H1 (cell line): ENCODE results near the gene HJURP. TPM values are rescaled to one million over a fixed set of nuclear protein-coding genes. Genes with fewer than 3 reads are reported as not detected.

Source experiments
- CTCF ChIA-PET: fragments of 300-600 bp; sonication (Branson Sonifier 250); formaldehyde crosslinking; loops from one replicate; lab custom pipeline; 2021; ENCODE audit not compliant: partially characterized antibody; lab: Charles Lee
- POLR2A ChIA-PET: fragments of 300-600 bp; sonication (Branson Sonifier 250); formaldehyde crosslinking; loops from one replicate; lab custom pipeline; 2021; ENCODE audit warnings: inconsistent platforms; ENCODE audit not compliant: partially characterized antibody; lab: Charles Lee
- DNase-seq, 2 experiments: peaks; one replicate each; pipeline versions ENCODE4 v3.0.0 to v3.0.0-alpha.2; 2010 to 2022; ENCODE audit warnings: low spot score in 2 of 2, low read depth in 1 of 2, mixed read lengths in 1 of 2
- FAIRE-seq: peaks from 2 replicates; lab custom pipeline; 2011; peaks lifted over from hg19 to GRCh38; lab: Jason Lieb, UNC
- H2AFZ ChIP-seq: 2 replicates; pipeline ENCODE4 v1.8.1; 2012; ENCODE audit warnings: low read length, inconsistent platforms
- H2AK5ac ChIP-seq: 2 replicates; pipeline ENCODE4 v1.6.1; 2013; ENCODE audit warnings: low read depth, low read length
- H2BK120ac ChIP-seq: replicated peaks from 2 replicates; pipeline ENCODE3; 2013; ENCODE audit warnings: low read depth, low read length, inconsistent platforms
- H2BK12ac ChIP-seq: 2 replicates; pipeline ENCODE4 v1.6.1; 2013; ENCODE audit warnings: low read depth, low read length
- H2BK15ac ChIP-seq: 2 replicates; pipeline ENCODE4 v1.6.1; 2013; ENCODE audit warnings: low read length
- H2BK20ac ChIP-seq: 2 replicates; pipeline ENCODE4 v1.6.1; 2013; ENCODE audit warnings: low read length
- H2BK5ac ChIP-seq: 2 replicates; pipeline ENCODE4 v1.6.1; 2013; ENCODE audit warnings: low read depth, low read length
- H3K14ac ChIP-seq: 2 replicates; pipeline ENCODE4 v1.6.1; 2013; ENCODE audit warnings: inconsistent platforms; ENCODE audit not compliant: insufficient read length
- H3K18ac ChIP-seq: 2 replicates; pipeline ENCODE4 v1.6.1; 2013; ENCODE audit warnings: low read length; ENCODE audit errors: extremely low read depth
- H3K23ac ChIP-seq: 2 replicates; pipeline ENCODE4 v1.6.1; 2013; ENCODE audit warnings: inconsistent platforms; ENCODE audit not compliant: insufficient read length
- H3K23me2 ChIP-seq: 2 replicates; pipeline ENCODE4 v1.6.1; 2013; ENCODE audit warnings: low read depth, low read length
- H3K27ac ChIP-seq: 2 replicates; pipeline ENCODE4 v1.6.1; 2011; ENCODE audit warnings: low read depth, low read length, inconsistent platforms
- H3K27me3 ChIP-seq, 4 experiments: replicated peaks in 1 of 4; 1 replicate in 1 of 4; 2 replicates in 3 of 4; pipeline versions ENCODE4 v1.6.1 to v1.8.1; 2011 to 2013; ENCODE audit warnings: low read length in 3 of 4, mild to moderate bottlenecking in 3 of 4, inconsistent platforms in 2 of 4, mixed read lengths in 2 of 4, moderate library complexity in 1 of 4; ENCODE audit not compliant: control insufficient read depth in 3 of 4, insufficient read depth in 3 of 4; ENCODE audit errors: extremely low read depth in 1 of 4
- H3K36me3 ChIP-seq, 4 experiments: 2 replicates each; pipeline versions ENCODE4 v1.6.1 to v1.8.1; 2011 to 2013; ENCODE audit warnings: mild to moderate bottlenecking in 4 of 4, low read length in 3 of 4, moderate library complexity in 2 of 4, control low read depth in 1 of 4, inconsistent platforms in 1 of 4; ENCODE audit not compliant: insufficient read depth in 4 of 4, control insufficient read depth in 2 of 4
- H3K4ac ChIP-seq: replicated peaks from 2 replicates; pipeline ENCODE3; 2013; ENCODE audit warnings: low read length, low read depth, mixed read lengths, inconsistent platforms; ENCODE audit not compliant: insufficient read length
- H3K4me1 ChIP-seq, 4 experiments: replicated peaks in 1 of 4; 1 replicate in 1 of 4; 2 replicates in 3 of 4; pipeline versions ENCODE4 v1.6.1 to v1.8.1; 2011 to 2013; ENCODE audit warnings: low read length in 3 of 4, inconsistent platforms in 2 of 4, mixed read lengths in 1 of 4; ENCODE audit not compliant: insufficient read depth in 4 of 4, control insufficient read depth in 3 of 4
- H3K4me2 ChIP-seq, 2 experiments: 2 replicates each; pipeline versions ENCODE4 v1.6.1 to v1.8.1; 2011 to 2013; ENCODE audit warnings: low read depth in 2 of 2, low read length in 2 of 2, control low read depth in 1 of 2, inconsistent platforms in 1 of 2, mild to moderate bottlenecking in 1 of 2; ENCODE audit not compliant: insufficient read depth in 1 of 2
- H3K4me3 ChIP-seq, 4 experiments: fragments of 200-600, 300-600 bp in 1 of 4; sonication (generic), shearing (Covaris generic), sonication (Bioruptor Twin) in 1 of 4; 2 replicates each; pipeline versions ENCODE4 v1.5.1 to v1.8.1; 2011 to 2016; ENCODE audit warnings: low read length in 4 of 4, low read depth in 3 of 4, control low read depth in 2 of 4, inconsistent platforms in 2 of 4, mild to moderate bottlenecking in 2 of 4, mixed read lengths in 1 of 4, moderate library complexity in 1 of 4; ENCODE audit not compliant: insufficient read depth in 2 of 4; ENCODE audit errors: extremely low read depth in 1 of 4
- H3K56ac ChIP-seq: replicated peaks from 2 replicates; pipeline ENCODE3; 2013; ENCODE audit warnings: low read depth, mild to moderate bottlenecking, mixed read lengths, low read length, inconsistent platforms; ENCODE audit not compliant: insufficient read length
- H3K79me1 ChIP-seq: 2 replicates; pipeline ENCODE4 v1.6.1; 2013; ENCODE audit warnings: low read depth, low read length, control low read depth
- H3K79me2 ChIP-seq, 2 experiments: 2 replicates each; pipeline versions ENCODE4 v1.6.1 to v1.8.1; 2012 to 2013; ENCODE audit warnings: low read length in 2 of 2, mild to moderate bottlenecking in 2 of 2, inconsistent platforms in 1 of 2; ENCODE audit not compliant: insufficient read depth in 2 of 2, control insufficient read depth in 1 of 2
- H3K9ac ChIP-seq, 4 experiments: replicated peaks in 1 of 4; 1 replicate in 1 of 4; 2 replicates in 3 of 4; pipeline versions ENCODE4 v1.6.1 to v1.8.1; 2011 to 2013; ENCODE audit warnings: low read depth in 3 of 4, low read length in 3 of 4, control low read depth in 2 of 4, mild to moderate bottlenecking in 2 of 4, moderate library complexity in 2 of 4, inconsistent platforms in 1 of 4; ENCODE audit errors: extremely low read depth in 1 of 4
- H3K9me3 ChIP-seq, 2 experiments: 2 replicates each; pipeline versions ENCODE4 v1.6.1 to v1.8.1; 2012 to 2013; ENCODE audit warnings: mild to moderate bottlenecking in 2 of 2, moderate library complexity in 2 of 2, control low read depth in 1 of 2, inconsistent platforms in 1 of 2, low read depth in 1 of 2, low read length in 1 of 2, mixed read lengths in 1 of 2; ENCODE audit not compliant: insufficient read depth in 2 of 2
- H4K20me1 ChIP-seq, 2 experiments: replicated peaks in 1 of 2; 2 replicates each; pipeline versions ENCODE3 to v1.8.1; 2011 to 2013; ENCODE audit warnings: inconsistent platforms in 2 of 2, low read length in 2 of 2, mild to moderate bottlenecking in 1 of 2; ENCODE audit not compliant: insufficient read depth in 2 of 2, control insufficient read depth in 1 of 2
- H4K5ac ChIP-seq: 2 replicates; pipeline ENCODE4 v1.6.1; 2013; ENCODE audit warnings: low read length, low read depth, mixed read lengths, inconsistent platforms; ENCODE audit not compliant: insufficient read length
- H4K8ac ChIP-seq: 2 replicates; pipeline ENCODE4 v1.8.0; 2013; ENCODE audit warnings: mild to moderate bottlenecking, moderate library complexity, low read length, inconsistent platforms; ENCODE audit not compliant: insufficient read depth; ENCODE audit errors: extremely low read depth
- H4K91ac ChIP-seq: replicated peaks from 2 replicates; pipeline ENCODE3; 2013; ENCODE audit warnings: low read length, mixed read lengths, inconsistent platforms; ENCODE audit not compliant: insufficient read length
- ASH2L ChIP-seq: fragments of 200-600, 300-600 bp; sonication (generic); IDR thresholded peaks from one replicate; pipeline ENCODE4 v1.7.1; 2017; ENCODE audit warnings: low read length
- BACH1 ChIP-seq: IDR thresholded peaks from 2 replicates; pipeline ENCODE4 v1.6.1; 2012; ENCODE audit warnings: low read length, improper control_type of control experiment
- CEBPB ChIP-seq: IDR thresholded peaks from 2 replicates; pipeline ENCODE4 v1.6.1; 2012; ENCODE audit warnings: low read depth, low read length
- HDAC2 ChIP-seq, 2 experiments: fragments of 300-600 bp in 1 of 2; sonication (generic) in 1 of 2; IDR thresholded peaks; 2 replicates each; pipeline ENCODE4 v1.6.1; 2011 to 2012; ENCODE audit warnings: low read depth in 2 of 2, low read length in 2 of 2, mild to moderate bottlenecking in 2 of 2, moderate library complexity in 2 of 2, borderline replicate concordance in 1 of 2, inconsistent platforms in 1 of 2
- JUND ChIP-seq: IDR thresholded peaks from 2 replicates; pipeline ENCODE4 v1.6.1; 2011; ENCODE audit warnings: mild to moderate bottlenecking, improper control_type of control experiment, low read length
- MAFK ChIP-seq: IDR thresholded peaks from 2 replicates; pipeline ENCODE4 v1.6.1; 2012; ENCODE audit warnings: low read depth, mild to moderate bottlenecking, improper control_type of control experiment, low read length
- RBBP5 ChIP-seq: IDR thresholded peaks from 2 replicates; pipeline ENCODE4 v1.7.1; 2012; ENCODE audit warnings: low read depth, mild to moderate bottlenecking, inconsistent platforms, low read length, moderate library complexity, borderline replicate concordance
- TEAD4 ChIP-seq: IDR thresholded peaks from 2 replicates; pipeline ENCODE4 v1.6.1; 2012; ENCODE audit warnings: low read depth, low read length, inconsistent platforms, mixed read lengths
- WGBS, 2 experiments: shearing (Covaris generic) in 1 of 2; methylation state at CpG; one replicate each; pipeline versions ENCODE4 v1.1.6 to v1.1.7; 2013 to 2015; ENCODE audit warnings: low lambda C conversion rate in 2 of 2, mixed read lengths in 2 of 2, inconsistent platforms in 1 of 2, low coverage in 1 of 2, missing lambda C conversion rate in 1 of 2; ENCODE audit not compliant: insufficient replicate concordance in 2 of 2, insufficient coverage in 1 of 2, insufficient read length in 1 of 2; ENCODE audit errors: extremely low coverage in 1 of 2, missing lambda C conversion rate in 1 of 2; 5-methylcytosine and 5-hydroxymethylcytosine counted together
- polyA plus RNA-seq, 7 experiments: library from polyadenylated mRNA; depleted of rRNA in 3 of 7; stranded (reverse) in 5 of 7; unstranded in 2 of 7; fragments of >200 nt in 5 of 7; fragments of 200-250 nt in 2 of 7; gene quantifications; 1 replicate in 5 of 7; 2 replicates in 1 of 7; 4 replicates in 1 of 7; pipeline versions ENCODE4 v1.2.1 to v1.2.3, GENCODE V29; 2011 to 2013; ENCODE audit warnings: missing spikeins in 2 of 7, mixed read lengths in 2 of 7
- total RNA-seq: library from RNA; stranded (reverse); fragmentation: NEBNext Ultra II Directional; extraction: Animal tissue kit (Norgen Biotek cat#: 25700); gene quantifications from 2 replicates; pipeline ENCODE4 v1.2.1, GENCODE V29; 2021
- TF ChIP-seq, protein P1 (sequence below): IDR thresholded peaks from 2 replicates; pipeline ENCODE4 v1.6.1; 2011; ENCODE audit warnings: low read length, improper control_type of control experiment
- TF ChIP-seq, protein P2 (sequence below): IDR thresholded peaks from 2 replicates; pipeline ENCODE4 v1.6.1; 2012; ENCODE audit warnings: inconsistent platforms
- TF ChIP-seq, protein P3 (sequence below): IDR thresholded peaks from 2 replicates; pipeline ENCODE4 v1.6.1; 2012; ENCODE audit warnings: low read length, inconsistent platforms

Gene HJURP
- total and polyA plus RNA-seq, 2 of the 8 experiments (the other 6 are each of a cell fraction or from before 2014, with no cell fraction given) = 49.3 to 60.5 TPM

- H4K91ac ChIP-seq = no peak overlapping the region
- H2AFZ ChIP-seq = no peak overlapping the region
- no peak overlapping the region for H3K14ac ChIP-seq
- no peak overlapping the region for H2BK15ac ChIP-seq
- no peak for DNase-seq
- H3K36me3 ChIP-seq = no peaks in the 10 kb centered on the region
- H3K23me2 ChIP-seq = no peaks in the 10 kb centered on the region
- no peak overlapping the region for H3K9ac ChIP-seq
- H3K56ac ChIP-seq = no peak overlapping the region
- H2BK5ac ChIP-seq = no peak overlapping the region
- no peaks in the 10 kb centered on the region for H3K79me2 ChIP-seq
- no peak overlapping the region for H3K4me3 ChIP-seq
- FAIRE-seq = no peak
- no peaks in the 10 kb centered on the region for H4K20me1 ChIP-seq
- no peak overlapping the region for H4K8ac ChIP-seq
- H2BK12ac ChIP-seq = no peak overlapping the region
- no peaks in the 10 kb centered on the region for H3K4me1 ChIP-seq
- no peak overlapping the region for H2BK120ac ChIP-seq
- no peak overlapping the region for H3K23ac ChIP-seq
- H3K27ac ChIP-seq = no peak overlapping the region
- ChIA-PET POLR2A (interaction anchor here (1.4 kb wide), 1 partner anchor 62 kb away, joined by 3 read pairs; the partner anchor contains the start of gene HJURP), CTCF (interaction anchor here (0.7 kb wide), 1 partner anchor 35 kb away, joined by 3 read pairs; no protein-coding TSS in a partner anchor)
- H3K27me3 ChIP-seq = no peaks in the 10 kb centered on the region
- H2BK20ac ChIP-seq = no peak overlapping the region
- no peak overlapping the region for H3K18ac ChIP-seq
- no peaks in the 10 kb centered on the region for H3K79me1 ChIP-seq
- whole genome bisulfite sequencing, 2 experiments = 86% methylated on average over 7 of the region's 7 CpGs; no CpG with 5 or more reads in 1 of the 2 experiments
- no peak overlapping the region for H4K5ac ChIP-seq
- H3K4me2 ChIP-seq = no peak overlapping the region
- no peak overlapping the region for H2AK5ac ChIP-seq
- peaks cover 0 to 5% of the 10 kb centered on the region in 2 experiments; a peak in 1 of 4 replicates for H3K9me3 ChIP-seq
- H3K4ac ChIP-seq = no peak overlapping the region
- TF ChIP-seq RBBP5 = no peak
- no peak for TF ChIP-seq HDAC2 (IDR thresholded peaks at IDR 0.05; ENCODE audit: borderline replicate concordance in 1 of 2, low read depth in 2 of 2, low read length in 2 of 2)
- TF ChIP-seq ASH2L = no peak
- TF ChIP-seq CEBPB = no peak
- TF ChIP-seq TEAD4 = no peak
- TF ChIP-seq JUND = no peak
- TF ChIP-seq MAFK = no peak
- no peak for TF ChIP-seq BACH1
- TF ChIP-seq, protein P1, sequence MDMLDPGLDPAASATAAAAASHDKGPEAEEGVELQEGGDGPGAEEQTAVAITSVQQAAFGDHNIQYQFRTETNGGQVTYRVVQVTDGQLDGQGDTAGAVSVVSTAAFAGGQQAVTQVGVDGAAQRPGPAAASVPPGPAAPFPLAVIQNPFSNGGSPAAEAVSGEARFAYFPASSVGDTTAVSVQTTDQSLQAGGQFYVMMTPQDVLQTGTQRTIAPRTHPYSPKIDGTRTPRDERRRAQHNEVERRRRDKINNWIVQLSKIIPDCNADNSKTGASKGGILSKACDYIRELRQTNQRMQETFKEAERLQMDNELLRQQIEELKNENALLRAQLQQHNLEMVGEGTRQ = no peak
- TF ChIP-seq, protein P2, sequence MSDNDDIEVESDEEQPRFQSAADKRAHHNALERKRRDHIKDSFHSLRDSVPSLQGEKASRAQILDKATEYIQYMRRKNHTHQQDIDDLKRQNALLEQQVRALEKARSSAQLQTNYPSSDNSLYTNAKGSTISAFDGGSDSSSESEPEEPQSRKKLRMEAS = no peak
- TF ChIP-seq, protein P3, sequence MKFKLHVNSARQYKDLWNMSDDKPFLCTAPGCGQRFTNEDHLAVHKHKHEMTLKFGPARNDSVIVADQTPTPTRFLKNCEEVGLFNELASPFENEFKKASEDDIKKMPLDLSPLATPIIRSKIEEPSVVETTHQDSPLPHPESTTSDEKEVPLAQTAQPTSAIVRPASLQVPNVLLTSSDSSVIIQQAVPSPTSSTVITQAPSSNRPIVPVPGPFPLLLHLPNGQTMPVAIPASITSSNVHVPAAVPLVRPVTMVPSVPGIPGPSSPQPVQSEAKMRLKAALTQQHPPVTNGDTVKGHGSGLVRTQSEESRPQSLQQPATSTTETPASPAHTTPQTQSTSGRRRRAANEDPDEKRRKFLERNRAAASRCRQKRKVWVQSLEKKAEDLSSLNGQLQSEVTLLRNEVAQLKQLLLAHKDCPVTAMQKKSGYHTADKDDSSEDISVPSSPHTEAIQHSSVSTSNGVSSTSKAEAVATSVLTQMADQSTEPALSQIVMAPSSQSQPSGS = no peak
These were observed 61.6 kb downstream of the HJURP start for GRCh38 chr2:233792720-233793119.
